ENCODE results near the gene MXI1.

- no peak for TF ChIP-seq CTCF (IDR thresholded peaks at IDR 0.05)
- TF ChIP-seq EZH2 (IDR thresholded peaks at IDR 0.05; ENCODE audit: borderline replicate concordance, insufficient read depth, low read depth, low read length, poor library complexity, severe bottlenecking): no peak
Measured at GRCh38 chr10:110228066-110228465, 20.7 kb downstream of the MXI1 start.
